ENCODE measurements around the gene SRMS. TPM values are rescaled to one million over a fixed set of nuclear protein-coding genes. Genes with fewer than 3 reads are reported as not detected.

Gene SRMS
- total RNA-seq, 1 donor from 2014 or later: 0.16 TPM

- TF ChIP-seq CTCF (IDR thresholded peaks at IDR 0.05): no peak
- Mint-ChIP-seq H3K27me3 (no peaks in the 10 kb centered on the region), H3K36me3 (ENCODE audit: low read depth) (peaks cover 5% of the 10 kb centered on the region), H3K27ac (no peak overlapping the region), H3K4me1 (peaks cover 3% of the 10 kb centered on the region), H3K4me3 (no peak overlapping the region), H3K9me3 (no peaks in the 10 kb centered on the region)
- DNase-seq (no peak), ATAC-seq (ENCODE audit: low read depth) (no peak)
- ChIA-PET CTCF (interaction anchor here (1.3 to 2.5 kb wide), 2 partner anchors 45 to 59 kb away, joined by 3 to 18 read pairs; partner anchors contain the start of gene PTK6), POLR2A (interaction anchor here (0.6 kb wide), 2 partner anchors 47 to 59 kb away, joined by 3 to 5 read pairs; no protein-coding TSS in a partner anchor)
- intact Hi-C loops (cut with micrococcal nuclease): no loop called here
Measured at GRCh38 chr20:63582382-63583063, 35.0 kb upstream of the SRMS start.

GRCh38 chr20:63580796-63581461 lies 33.4 kb upstream of the SRMS start:
- Mint-ChIP-seq H3K27ac (no peak overlapping the region), H3K9me3 (no peaks in the 10 kb centered on the region), H3K27me3 (peaks cover 2% of the 10 kb centered on the region), H3K4me3 (no peak overlapping the region), H3K36me3 (ENCODE audit: low read depth) (no peaks in the 10 kb centered on the region), H3K4me1 (peaks cover 5% of the 10 kb centered on the region)
- POLR2A ChIA-PET: no interaction called here
- intact Hi-C loops (cut with micrococcal nuclease): loop anchor here (1.0 to 2.0 kb wide), 5 partner anchors 43 to 393 kb away; no protein-coding TSS in a partner anchor
- ATAC-seq (ENCODE audit: low read depth) (peak; percentile 98), DNase-seq (no peak)
- CTCF ChIA-PET: interaction anchor here (0.9 to 2.5 kb wide), 3 partner anchors 44 to 61 kb away, joined by 3 to 18 read pairs (median 6); partner anchors contain the start of gene PTK6
- no peak for TF ChIP-seq CTCF (IDR thresholded peaks at IDR 0.05)

- intact Hi-C loops (cut with micrococcal nuclease): no loop called here
- Mint-ChIP-seq H3K4me3 (no peak overlapping the region), H3K36me3 (ENCODE audit: low read depth) (no peaks in the 10 kb centered on the region), H3K27ac (no peak overlapping the region), H3K4me1 (peaks cover 7% of the 10 kb centered on the region), H3K9me3 (no peaks in the 10 kb centered on the region), H3K27me3 (peaks cover 2% of the 10 kb centered on the region)
- ATAC-seq (ENCODE audit: low read depth) (no peak), DNase-seq (no peak)
- ChIA-PET POLR2A (no interaction called here), CTCF (interaction anchor here (2.4 kb wide), 1 partner anchor 41 kb away, joined by 12 read pairs; no protein-coding TSS in a partner anchor)
- TF ChIP-seq CTCF (IDR thresholded peaks at IDR 0.05): no peak
Measured at GRCh38 chr20:63579017-63579694, 31.6 kb upstream of the SRMS start.

GRCh38 chr20:63578224-63579016 lies 30.9 kb upstream of the SRMS start:
- Mint-ChIP-seq H3K9me3 (no peaks in the 10 kb centered on the region), H3K4me3 (no peak overlapping the region), H3K27me3 (peaks cover 2% of the 10 kb centered on the region), H3K36me3 (ENCODE audit: low read depth) (no peaks in the 10 kb centered on the region), H3K4me1 (peaks cover 8% of the 10 kb centered on the region), H3K27ac (no peak overlapping the region)
- DNase-seq: no peak
- intact Hi-C loops (cut with micrococcal nuclease): no loop called here
- POLR2A ChIA-PET: no interaction called here
- TF ChIP-seq CTCF (IDR thresholded peaks at IDR 0.05): no peak
- ATAC-seq (ENCODE audit: low read depth): no peak
- CTCF ChIA-PET: interaction anchor here (1.0 to 2.4 kb wide), 2 partner anchors 40 to 82 kb away, joined by 3 to 12 read pairs; no protein-coding TSS in a partner anchor

All from activated B cell treated with CpG ODN at 0.5 μM for 24 hours (primary cell).